Peyer's patch (tissue), 4 donors: ENCODE data around the gene LRBA.

Experiments
- POLR2A ChIP-seq, 2 donors: fragments of 450-650 bp; IDR thresholded peaks; one replicate each; pipeline ENCODE4 v1.5.1; 2017; ENCODE audit warnings: antibody characterized with exemption in 2 of 2, mild to moderate bottlenecking in 2 of 2, moderate library complexity in 2 of 2
- TF ChIP-seq, protein P1 (sequence below), 6 experiments: fragments of 450-650 bp in 4 of 6; fragments of 200-600 bp in 2 of 6; sonication (generic) in 1 of 6; IDR thresholded peaks; one replicate each; pipeline ENCODE4 v1.5.1; 2017 to 2019; ENCODE audit warnings: antibody characterized with exemption in 6 of 6, mild to moderate bottlenecking in 3 of 6, moderate library complexity in 1 of 6

DNA sequence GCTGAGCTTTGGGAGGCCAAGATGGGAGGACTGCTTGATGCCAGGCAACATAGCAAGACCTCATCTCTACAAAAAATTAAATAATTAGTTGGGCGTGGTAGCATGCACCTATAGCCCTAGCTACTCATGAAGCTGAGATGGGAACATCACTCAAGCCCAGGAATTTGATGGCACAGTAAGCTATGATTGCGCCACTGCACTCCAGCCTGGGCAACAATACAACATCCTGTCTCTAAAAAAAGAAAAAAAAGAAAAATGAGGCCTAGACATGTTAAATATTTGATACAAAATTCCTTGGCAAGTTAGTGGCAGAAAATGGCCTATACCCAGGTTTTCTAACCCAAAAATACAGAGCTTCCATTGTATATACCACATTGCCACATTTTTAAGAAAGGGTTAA, 521.2 kb downstream of the LRBA start:
- TF ChIP-seq POLR2A (IDR thresholded peaks at IDR 0.05) = no peak
- TF ChIP-seq, protein P1, sequence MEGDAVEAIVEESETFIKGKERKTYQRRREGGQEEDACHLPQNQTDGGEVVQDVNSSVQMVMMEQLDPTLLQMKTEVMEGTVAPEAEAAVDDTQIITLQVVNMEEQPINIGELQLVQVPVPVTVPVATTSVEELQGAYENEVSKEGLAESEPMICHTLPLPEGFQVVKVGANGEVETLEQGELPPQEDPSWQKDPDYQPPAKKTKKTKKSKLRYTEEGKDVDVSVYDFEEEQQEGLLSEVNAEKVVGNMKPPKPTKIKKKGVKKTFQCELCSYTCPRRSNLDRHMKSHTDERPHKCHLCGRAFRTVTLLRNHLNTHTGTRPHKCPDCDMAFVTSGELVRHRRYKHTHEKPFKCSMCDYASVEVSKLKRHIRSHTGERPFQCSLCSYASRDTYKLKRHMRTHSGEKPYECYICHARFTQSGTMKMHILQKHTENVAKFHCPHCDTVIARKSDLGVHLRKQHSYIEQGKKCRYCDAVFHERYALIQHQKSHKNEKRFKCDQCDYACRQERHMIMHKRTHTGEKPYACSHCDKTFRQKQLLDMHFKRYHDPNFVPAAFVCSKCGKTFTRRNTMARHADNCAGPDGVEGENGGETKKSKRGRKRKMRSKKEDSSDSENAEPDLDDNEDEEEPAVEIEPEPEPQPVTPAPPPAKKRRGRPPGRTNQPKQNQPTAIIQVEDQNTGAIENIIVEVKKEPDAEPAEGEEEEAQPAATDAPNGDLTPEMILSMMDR (IDR thresholded peaks at IDR 0.05) = no peak
